Adrenal gland (tissue), 12 donors: ENCODE data around the gene ACTN1. TPM values are rescaled to one million over a fixed set of nuclear protein-coding genes. Genes with fewer than 3 reads are reported as not detected.

ENCODE experiments used
- DNase-seq, 7 donors: peaks; one replicate each; pipeline ENCODE4 v3.0.0-alpha.2; 2019 to 2020
- H3K27ac ChIP-seq, 5 donors: fragments of 200-600 bp; sonication (generic) in 4 of 5; 1 replicate in 3 of 5; 2 replicates in 2 of 5; pipeline versions ENCODE4 v1.5.1 to v1.8.0; 2016 to 2020; ENCODE audit warnings: mild to moderate bottlenecking in 1 of 5
- H3K27me3 ChIP-seq: fragments of 200-600 bp; 2 replicates; pipeline ENCODE4 v1.8.0; 2021
- H3K36me3 ChIP-seq, 2 donors: fragments of 200-600 bp; replicated peaks in 1 of 2; 1 replicate in 1 of 2; 2 replicates in 1 of 2; pipeline versions ENCODE4 v1.5.1 to v1.8.0; 2018 to 2022
- H3K4me1 ChIP-seq, 2 donors: fragments of 200-600 bp; replicated peaks in 1 of 2; 1 replicate in 1 of 2; 2 replicates in 1 of 2; pipeline versions ENCODE4 v1.5.1 to v1.8.0; 2018 to 2021
- H3K4me3 ChIP-seq, 4 donors: fragments of 200-600 bp; sonication (generic) in 3 of 4; one replicate each; pipeline ENCODE4 v1.5.1; 2016 to 2018
- H3K9me3 ChIP-seq, 3 donors: fragments of 200-600 bp; sonication (generic) in 1 of 3; replicated peaks in 1 of 3; 1 replicate in 2 of 3; 2 replicates in 1 of 3; pipeline versions ENCODE4 v1.5.1 to v1.8.0; 2016 to 2021
- POLR2A ChIP-seq, 2 donors: fragments of 450-650 bp; IDR thresholded peaks; one replicate each; pipeline ENCODE4 v1.6.1; 2017; ENCODE audit warnings: antibody characterized with exemption in 2 of 2, mild to moderate bottlenecking in 2 of 2, moderate library complexity in 1 of 2
- WGBS, 4 donors: extraction: QIAGEN DNeasy Blood & Tissue Kit in 2 of 4; methylation state at CpG; one replicate each; pipeline versions ENCODE4 v1.1.5 to v1.1.7; 2013 to 2017; 5-methylcytosine and 5-hydroxymethylcytosine counted together
- intact Hi-C, 2 donors: fragments of 100-400 bp; cut with DNase I; formaldehyde crosslinking; loops; one replicate each; pipeline versions ENCODE4 v1.14.1 to v1.15.0; 2022 to 2023
- polyA plus RNA-seq, 3 donors: library from polyadenylated mRNA; stranded (reverse); fragments of 200-250 nt in 2 of 3; fragments of 350-450 nt in 1 of 3; fragmentation: Illumina TruSeq in 1 of 3; extraction: RNeasy Lipid Tissue Mini Kit (QIAGEN cat#74804) in 1 of 3; gene quantifications; one replicate each; pipeline ENCODE4 v1.2.3, GENCODE V29; 2013 to 2014
- total RNA-seq, 9 donors: library from RNA; depleted of rRNA in 4 of 9; stranded (reverse); fragments of >200 nt in 4 of 9; fragments of 120-200 nt in 1 of 9; fragmentation: NEBNext Ultra II Directional in 1 of 9; extraction: Animal tissue kit (Norgen Biotek cat#: 25700) in 1 of 9; gene quantifications; one replicate each; pipeline versions ENCODE4 v1.1.0 to v1.2.4, GENCODE V29; 2013 to 2023
- TF ChIP-seq, protein P1 (sequence below), 6 experiments: fragments of 450-650 bp in 4 of 6; fragments of 200-600 bp in 2 of 6; sonication (generic) in 1 of 6; IDR thresholded peaks; 1 replicate in 5 of 6; 2 replicates in 1 of 6; pipeline versions ENCODE4 v1.5.1 to v1.8.0; 2016 to 2021; ENCODE audit warnings: antibody characterized with exemption in 6 of 6, mild to moderate bottlenecking in 2 of 6, moderate library complexity in 1 of 6
- donor health status: healthy with polysubstance abuse.
- donor health status: Bipolar disorder and iron deficiency.
- donor health status: DM: yes; HTN: yes; CAD: no.
- donor health status: DM: no; HTN: no; CAD: no.
- donor health status: DM: no; HTN: no; CAD: no.
- donor health status: DM: yes; HTN: yes; CAD: no.

ACTN1 gene
- total and polyA plus RNA-seq, 12 donors, result 11.6 to 180 (median 74.3) TPM

DNA sequence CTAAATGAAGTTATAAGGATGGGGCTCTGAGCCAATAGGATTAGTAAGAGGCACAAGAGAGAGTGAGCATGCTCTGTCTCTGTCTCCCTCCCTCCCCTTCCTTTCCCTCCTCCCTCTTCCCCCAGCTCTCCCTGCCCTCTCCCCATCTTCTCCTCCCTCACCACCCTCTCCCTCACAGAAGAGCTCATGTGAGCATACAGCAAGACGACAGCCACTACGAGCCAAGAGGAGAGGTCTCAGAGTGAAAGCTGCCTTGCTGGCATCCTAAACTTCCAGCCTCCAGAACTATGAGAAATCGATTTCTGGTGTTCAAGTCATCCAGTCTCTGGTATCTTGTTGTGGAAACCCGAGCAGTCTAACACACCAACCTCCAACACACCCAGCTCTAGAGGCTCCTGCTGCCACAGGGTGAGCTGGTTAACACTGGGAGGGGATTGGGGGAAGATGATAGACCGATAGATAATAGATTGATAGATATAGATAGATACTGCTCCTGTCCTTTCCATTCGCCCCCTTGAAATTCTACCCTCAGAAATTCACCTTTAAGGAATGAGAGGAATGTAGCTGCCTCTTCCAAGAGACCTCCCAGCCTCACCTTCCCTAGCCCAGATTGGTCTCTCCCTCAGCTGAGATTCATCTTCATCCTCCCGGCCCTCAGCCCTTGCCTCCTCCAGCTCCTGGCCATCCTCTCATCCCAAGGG, 25.8 kb upstream of the ACTN1 start:
- WGBS, 4 donors, result 61 to 74% (median 72%) methylated on average over 7 of the region's 7 CpGs
- no peak overlapping the region for H3K4me3 ChIP-seq
- intact Hi-C loops, result no loop called here

DNA sequence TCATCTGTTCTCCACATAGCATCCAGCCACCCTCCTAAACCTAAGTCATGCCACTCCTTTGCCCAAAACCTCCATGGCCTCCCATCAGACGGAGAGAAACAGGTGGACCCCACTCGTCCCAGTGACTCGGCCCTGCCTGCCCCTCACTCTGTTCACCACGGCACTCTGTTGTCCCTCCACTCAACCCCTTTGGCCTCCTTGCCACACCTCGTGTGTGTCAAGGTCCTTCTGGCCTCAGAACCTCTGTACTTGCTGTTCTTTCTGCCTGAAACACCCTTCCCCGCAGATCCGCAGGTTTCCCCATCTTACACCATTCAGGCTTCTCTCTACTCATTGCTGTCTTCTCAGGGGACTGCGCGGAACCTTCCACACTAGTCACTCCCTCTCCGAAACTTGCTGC, 24.5 kb upstream of the ACTN1 start:
- H3K4me1 ChIP-seq, result peaks cover 0 to 10% of the 10 kb centered on the region in 2 donors
- 82 to 86% (median 84%) methylated on average over 10 of the region's 10 CpGs for WGBS, 4 donors
- TF ChIP-seq, protein P1, sequence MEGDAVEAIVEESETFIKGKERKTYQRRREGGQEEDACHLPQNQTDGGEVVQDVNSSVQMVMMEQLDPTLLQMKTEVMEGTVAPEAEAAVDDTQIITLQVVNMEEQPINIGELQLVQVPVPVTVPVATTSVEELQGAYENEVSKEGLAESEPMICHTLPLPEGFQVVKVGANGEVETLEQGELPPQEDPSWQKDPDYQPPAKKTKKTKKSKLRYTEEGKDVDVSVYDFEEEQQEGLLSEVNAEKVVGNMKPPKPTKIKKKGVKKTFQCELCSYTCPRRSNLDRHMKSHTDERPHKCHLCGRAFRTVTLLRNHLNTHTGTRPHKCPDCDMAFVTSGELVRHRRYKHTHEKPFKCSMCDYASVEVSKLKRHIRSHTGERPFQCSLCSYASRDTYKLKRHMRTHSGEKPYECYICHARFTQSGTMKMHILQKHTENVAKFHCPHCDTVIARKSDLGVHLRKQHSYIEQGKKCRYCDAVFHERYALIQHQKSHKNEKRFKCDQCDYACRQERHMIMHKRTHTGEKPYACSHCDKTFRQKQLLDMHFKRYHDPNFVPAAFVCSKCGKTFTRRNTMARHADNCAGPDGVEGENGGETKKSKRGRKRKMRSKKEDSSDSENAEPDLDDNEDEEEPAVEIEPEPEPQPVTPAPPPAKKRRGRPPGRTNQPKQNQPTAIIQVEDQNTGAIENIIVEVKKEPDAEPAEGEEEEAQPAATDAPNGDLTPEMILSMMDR (IDR thresholded peaks at IDR 0.05), result no peak
- TF ChIP-seq POLR2A (IDR thresholded peaks at IDR 0.05), result no peak
- no peaks in the 10 kb centered on the region for H3K36me3 ChIP-seq
- no peak overlapping the region for H3K27ac ChIP-seq
- H3K9me3 ChIP-seq, result no peaks in the 10 kb centered on the region
- intact Hi-C loops, result no loop called here
- no peak overlapping the region for H3K4me3 ChIP-seq
- no peaks in the 10 kb centered on the region for H3K27me3 ChIP-seq
- no peak for DNase-seq

More for the DNA sequence above, 25.8 kb upstream of the ACTN1 start:
- Histone ChIP-seq H3K36me3 (no peaks in the 10 kb centered on the region), H3K27me3 (no peaks in the 10 kb centered on the region), H3K4me1 (peaks cover 0 to 10% of the 10 kb centered on the region in 2 donors), H3K9me3 (no peaks in the 10 kb centered on the region), H3K27ac (no peak overlapping the region)
- TF ChIP-seq, protein P1 (IDR thresholded peaks at IDR 0.05), result no peak
- no peak for TF ChIP-seq POLR2A (IDR thresholded peaks at IDR 0.05)
- DNase-seq, result no peak

DNA sequence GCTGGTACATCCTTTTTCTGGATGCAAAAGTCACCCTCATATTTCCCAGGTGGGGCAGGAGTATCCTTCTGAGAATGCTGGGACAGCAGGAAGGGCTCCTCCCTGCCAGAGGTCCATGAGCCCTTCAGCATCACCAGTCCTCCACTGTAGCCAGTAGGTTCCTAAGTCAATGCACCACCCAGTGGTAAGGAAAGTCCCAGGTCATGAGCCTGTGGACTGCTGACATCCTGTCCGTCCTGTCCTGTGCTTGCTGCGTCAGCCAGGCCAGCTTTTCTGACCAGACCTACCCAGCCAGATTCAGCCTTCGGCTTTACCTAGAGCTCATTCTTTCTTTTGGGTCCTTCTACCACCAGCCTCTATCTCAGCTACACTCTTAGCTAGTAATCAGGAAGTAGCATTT, 23.0 kb upstream of the ACTN1 start:
- intact Hi-C loops, result no loop called here
- no peak for TF ChIP-seq POLR2A (IDR thresholded peaks at IDR 0.05)
- TF ChIP-seq, protein P1 (IDR thresholded peaks at IDR 0.05), result peak in 5 of 6 experiments; percentile 25 to 47 (median 31)
- Histone ChIP-seq H3K27me3 (no peaks in the 10 kb centered on the region), H3K36me3 (no peaks in the 10 kb centered on the region), H3K4me1 (peaks cover 0 to 10% of the 10 kb centered on the region in 2 donors), H3K9me3 (no peaks in the 10 kb centered on the region), H3K4me3 (no peak overlapping the region), H3K27ac (no peak overlapping the region)
- peak in 6 of 7 donors; percentile 28 to 71 (median 42) for DNase-seq
- 68 to 81% (median 72%) methylated on average over 3 of the region's 3 CpGs for WGBS, 4 donors

DNA sequence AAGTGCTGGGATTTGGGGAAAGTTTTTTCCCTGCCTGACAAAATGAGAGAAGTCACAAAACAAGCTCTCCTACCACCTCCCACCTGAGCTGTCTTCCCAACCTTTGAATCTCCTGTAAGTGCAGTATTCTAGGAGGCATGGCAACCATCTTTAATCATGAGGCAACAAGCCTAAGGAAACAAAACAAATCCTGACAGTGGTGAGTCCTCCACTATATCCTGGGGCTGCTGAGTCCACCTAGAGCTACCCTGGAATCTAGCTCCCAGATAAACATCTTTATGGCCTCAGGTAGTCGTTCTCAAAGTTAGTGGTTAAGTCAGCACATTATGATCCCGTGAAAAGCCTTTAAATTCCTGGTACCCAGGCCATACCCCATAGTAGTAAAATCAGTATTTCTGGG, 22.3 kb upstream of the ACTN1 start:
- WGBS, 4 donors, result 85 to 100% (median 92%) methylated on average over 2 of the region's 2 CpGs
- Histone ChIP-seq H3K27me3 (no peaks in the 10 kb centered on the region), H3K27ac (no peak overlapping the region), H3K4me1 (peaks cover 0 to 10% of the 10 kb centered on the region in 2 donors), H3K9me3 (no peaks in the 10 kb centered on the region), H3K4me3 (no peak overlapping the region), H3K36me3 (no peaks in the 10 kb centered on the region)
- TF ChIP-seq, protein P1 (IDR thresholded peaks at IDR 0.05), result no peak
- no peak for TF ChIP-seq POLR2A (IDR thresholded peaks at IDR 0.05)
- intact Hi-C loops, result no loop called here
- DNase-seq, result no peak
